SH-SY5Y (cell line): Measurements from ENCODE around the gene RHOBTB3.

ENCODE experiments used
- GATA2 ChIP-seq: IDR thresholded peaks from 2 replicates; pipeline ENCODE4 v1.6.1; 2011; ENCODE audit warnings: mild to moderate bottlenecking, low read depth, low read length
- GATA3 ChIP-seq: IDR thresholded peaks from 2 replicates; pipeline ENCODE4 v1.6.1; 2011; ENCODE audit warnings: low read depth, mild to moderate bottlenecking, low read length, moderate library complexity

DNA sequence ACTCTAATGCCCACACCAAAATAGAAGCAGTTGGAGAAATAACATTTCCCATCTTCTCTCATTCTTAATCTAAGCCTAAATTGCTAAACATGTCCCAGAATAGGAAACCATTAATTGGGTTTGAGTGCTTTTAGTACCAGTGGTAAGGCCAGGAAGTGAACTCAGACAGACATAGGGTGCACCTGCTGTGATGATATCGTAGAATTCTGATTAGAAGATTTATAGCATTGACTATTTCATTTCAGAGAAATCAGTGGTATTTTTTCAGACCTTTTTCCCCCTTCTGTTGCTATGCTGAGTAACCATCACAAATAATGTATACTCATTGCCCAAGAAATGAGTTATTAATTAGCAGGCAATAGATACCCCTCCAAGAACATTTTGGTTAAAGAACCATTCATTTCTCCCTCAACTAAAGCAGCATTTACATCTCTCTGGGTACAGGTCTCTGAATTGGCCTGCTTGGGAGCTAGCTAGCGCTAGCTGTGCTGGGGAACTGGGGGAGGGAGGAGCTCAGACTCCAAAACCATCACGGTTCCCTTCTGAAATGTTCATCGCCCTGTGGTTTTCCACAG lies 84.1 kb downstream of the RHOBTB3 start:
- TF ChIP-seq GATA2 (no peak), GATA3 (no peak)
